ENCODE data around the gene CMKLR1.

CMKLR1 gene, protein sequence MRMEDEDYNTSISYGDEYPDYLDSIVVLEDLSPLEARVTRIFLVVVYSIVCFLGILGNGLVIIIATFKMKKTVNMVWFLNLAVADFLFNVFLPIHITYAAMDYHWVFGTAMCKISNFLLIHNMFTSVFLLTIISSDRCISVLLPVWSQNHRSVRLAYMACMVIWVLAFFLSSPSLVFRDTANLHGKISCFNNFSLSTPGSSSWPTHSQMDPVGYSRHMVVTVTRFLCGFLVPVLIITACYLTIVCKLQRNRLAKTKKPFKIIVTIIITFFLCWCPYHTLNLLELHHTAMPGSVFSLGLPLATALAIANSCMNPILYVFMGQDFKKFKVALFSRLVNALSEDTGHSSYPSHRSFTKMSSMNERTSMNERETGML

DNA sequence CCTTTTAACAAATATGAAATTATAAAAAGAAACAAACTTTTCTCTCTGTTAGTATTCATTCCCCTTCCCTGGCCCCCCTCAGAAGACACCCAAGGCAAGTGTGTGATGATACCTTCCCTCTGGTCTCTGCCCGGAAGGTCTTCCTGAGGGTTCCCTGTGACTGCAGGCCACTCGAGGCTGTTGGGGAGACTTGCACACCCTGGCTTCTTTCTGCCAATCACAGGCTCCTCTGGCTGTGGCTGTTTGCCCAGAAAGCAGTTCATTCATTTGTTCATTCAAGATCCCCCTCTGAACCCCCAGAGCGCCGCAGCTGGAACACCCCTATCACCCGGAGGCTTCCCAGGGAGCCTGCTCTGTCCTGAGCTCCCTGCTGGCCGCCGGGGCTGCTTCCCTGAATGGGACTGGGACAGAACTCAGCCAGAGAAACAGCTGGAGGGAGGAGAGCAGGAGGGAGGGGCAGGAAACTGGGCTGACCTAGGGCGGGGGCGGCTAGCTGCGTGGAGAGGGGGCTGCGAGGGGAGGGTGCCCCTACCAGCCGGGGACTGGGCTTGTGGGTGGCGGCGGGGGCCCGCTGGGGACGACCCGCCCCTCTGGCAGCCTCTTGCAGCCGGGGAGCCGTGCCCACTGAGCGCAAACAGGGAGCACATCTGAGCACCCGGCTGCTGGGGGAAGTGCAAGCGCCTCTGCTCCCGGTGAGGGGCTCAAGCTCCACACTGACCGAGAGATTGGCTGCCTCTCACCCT lies at the start of gene CMKLR1:
Gene CMKLR1, minus strand, starts transcription at position 397 of the 743 bp plus-strand sequence. CDS start 45,720 bp downstream, outside the sequence.
- DNase-seq, result no peak

DNA sequence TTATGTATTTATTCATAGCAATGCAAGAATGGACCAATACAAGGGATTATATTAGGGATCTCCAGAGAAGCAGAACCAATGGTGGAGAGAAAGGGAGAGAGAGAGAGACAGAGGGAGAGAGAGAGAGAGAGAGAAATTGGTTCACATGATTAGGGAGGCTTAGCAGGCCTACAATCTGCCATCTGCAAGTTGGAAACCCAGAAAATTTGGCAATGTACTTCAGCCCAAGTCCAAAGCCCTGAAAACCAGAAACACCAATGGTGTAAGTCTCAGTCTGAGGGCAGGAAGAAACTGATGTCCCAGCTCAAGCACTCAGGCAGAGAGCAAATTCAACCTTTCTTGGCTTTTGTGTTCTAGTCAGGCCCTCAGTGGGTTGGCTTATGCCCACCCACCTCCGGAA lies 48.7 kb upstream of the CMKLR1 start:
- no peak for DNase-seq

DNA sequence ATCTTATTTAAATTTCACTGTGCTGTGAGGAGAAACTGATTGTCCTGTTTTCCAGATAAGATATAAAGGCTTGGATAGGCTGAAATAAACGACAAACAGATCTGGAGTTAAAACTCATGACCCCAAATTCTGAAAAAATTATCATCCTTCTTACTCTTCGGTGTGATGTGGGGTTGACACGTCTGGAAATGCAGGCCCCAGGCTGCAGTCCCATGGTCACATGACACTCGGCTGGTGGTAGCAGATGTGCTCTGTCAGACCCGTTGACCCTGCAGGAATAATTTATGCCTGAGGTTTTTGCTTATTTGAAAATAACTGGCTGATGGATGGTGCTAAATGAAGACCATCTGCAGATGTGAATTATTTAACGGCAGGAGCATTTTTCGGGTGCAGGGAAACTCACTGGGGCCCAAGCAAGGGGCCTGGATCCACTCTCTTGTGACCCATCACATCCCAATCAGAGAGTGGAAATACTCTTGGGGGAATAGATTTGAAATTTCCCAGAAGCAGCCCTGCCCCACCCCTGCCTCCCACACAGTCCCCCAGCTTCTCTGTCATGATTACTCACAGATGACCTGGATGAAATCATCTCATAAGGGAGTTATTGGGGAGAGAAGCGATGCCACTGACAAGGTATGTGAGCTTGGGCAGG lies 47.7 kb upstream of the CMKLR1 start:
- no peak for DNase-seq

DNA sequence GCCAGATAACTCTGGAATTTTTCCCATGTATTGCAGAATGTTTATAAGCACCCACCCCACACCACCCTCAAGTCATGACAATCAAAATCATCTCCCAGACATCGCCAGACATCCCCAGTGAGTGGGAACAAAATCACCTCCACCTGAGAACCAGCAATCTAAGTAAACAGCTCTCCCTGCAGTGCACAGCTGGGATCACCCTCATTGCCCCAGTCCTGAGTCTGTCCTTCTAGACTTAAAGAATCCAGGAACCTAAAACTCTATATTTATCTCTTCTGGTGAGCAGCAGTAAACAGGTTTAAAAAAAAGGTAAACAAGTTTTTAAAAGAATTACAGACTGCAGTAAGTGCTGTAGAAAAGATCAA lies 43.3 kb upstream of the CMKLR1 start:
- DNase-seq, result no peak

DNA sequence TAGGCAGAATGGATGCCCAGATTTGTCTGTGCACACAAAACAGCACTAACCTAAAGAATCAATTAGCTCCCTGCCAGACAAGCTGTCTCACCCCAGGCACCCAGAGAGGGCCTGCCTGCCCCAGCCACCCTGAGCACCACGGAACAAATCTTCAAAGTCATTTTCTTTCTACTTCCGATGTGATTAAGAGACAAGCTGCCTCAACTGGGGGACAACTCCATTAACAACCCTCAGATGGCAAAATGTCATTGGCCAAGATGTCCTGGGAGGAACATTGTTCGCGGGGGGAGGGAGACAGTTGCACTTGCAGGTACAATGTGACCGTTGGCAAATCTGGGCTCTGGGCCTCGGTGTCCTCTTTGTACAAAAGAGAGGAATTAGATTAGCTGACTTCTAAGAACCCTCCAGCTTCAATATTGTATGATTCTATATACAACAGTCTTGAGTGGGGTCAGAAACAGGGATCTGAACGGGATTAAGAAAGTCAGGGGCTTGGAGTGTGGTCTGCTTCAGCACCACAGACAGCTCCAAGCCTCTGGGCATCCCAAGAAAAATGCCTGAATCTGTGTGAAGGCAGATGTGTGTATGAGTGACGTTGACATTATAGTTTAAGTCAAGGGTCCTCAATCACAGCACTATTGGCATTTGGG lies 42.8 kb upstream of the CMKLR1 start:
- DNase-seq, result no peak

DNA sequence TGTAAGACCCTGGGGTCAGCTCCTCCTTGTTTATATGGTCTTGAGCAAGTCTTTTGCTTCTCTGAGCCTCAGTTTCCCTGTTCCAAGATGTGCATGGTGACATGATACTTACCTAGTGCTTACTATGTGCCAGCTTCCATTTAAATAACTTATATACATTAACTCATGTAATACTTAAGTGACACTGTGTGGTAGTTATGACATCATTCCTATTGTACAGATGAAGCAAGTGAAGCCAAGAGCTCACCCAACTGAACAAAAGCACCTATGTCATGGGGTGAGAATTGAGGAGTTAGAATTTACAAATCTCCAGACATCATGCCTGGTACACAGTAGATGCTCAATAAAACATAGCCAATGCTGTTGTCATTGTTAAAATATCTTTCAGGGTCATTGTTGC lies 41.3 kb upstream of the CMKLR1 start:
- DNase-seq, result no peak

DNA sequence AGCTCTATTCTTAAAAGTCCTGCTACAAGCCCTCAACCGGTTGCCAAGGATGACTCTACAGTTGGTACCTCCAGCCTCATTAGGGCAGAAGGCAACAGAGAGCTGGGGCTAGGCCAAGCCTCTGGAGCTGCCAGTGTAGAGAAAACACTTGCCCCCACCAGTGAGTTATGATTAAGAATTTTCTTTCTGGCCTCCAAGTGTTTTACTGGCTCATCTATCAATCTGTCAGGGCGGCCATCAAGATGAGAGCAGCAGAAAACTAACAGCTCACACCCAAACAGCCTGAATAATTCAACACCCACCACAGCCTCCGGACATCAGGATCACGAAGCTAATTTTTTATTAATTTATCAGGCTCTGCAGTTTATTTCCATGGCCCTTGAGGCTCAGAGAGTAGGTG lies 40.7 kb upstream of the CMKLR1 start:
- DNase-seq, result no peak

DNA sequence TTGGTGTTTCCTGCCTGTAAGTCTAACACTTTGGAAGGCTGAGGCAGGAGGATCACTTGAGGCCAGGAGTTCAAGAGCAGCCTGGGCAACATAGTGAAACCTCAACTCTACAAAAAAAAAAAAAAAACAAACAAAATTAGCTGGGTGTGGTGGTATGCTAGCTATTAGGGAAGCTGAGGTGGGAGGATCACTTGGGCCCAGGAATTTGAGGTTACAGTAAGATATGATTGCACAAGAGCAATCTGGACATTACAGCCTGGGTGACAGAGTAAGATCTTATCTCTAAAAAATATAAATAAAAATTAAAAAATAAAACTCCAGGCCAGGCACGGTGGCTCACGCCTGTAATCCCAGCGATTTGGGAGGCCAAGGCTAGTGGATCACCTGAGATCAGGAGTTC lies 39.8 kb upstream of the CMKLR1 start:
- DNase-seq, result no peak

DNA sequence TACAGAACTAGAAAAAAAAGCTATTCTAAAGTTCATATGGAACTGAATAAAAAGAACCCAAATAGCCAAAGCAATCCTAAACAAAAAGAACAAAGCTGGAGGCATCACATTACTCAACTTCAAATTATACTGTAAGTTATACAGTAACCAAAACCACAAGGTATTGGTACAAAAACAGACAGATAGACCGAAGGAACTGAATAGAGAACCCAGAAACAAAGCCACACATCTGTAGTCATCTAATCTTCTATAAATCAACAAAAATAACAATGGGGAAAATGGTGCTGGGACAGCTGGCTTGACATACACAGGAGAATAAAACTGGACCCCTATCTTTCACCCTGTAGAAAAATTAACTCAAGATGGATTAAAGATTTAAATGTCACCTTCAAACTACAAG lies 38.1 kb upstream of the CMKLR1 start:
- DNase-seq, result no peak

DNA sequence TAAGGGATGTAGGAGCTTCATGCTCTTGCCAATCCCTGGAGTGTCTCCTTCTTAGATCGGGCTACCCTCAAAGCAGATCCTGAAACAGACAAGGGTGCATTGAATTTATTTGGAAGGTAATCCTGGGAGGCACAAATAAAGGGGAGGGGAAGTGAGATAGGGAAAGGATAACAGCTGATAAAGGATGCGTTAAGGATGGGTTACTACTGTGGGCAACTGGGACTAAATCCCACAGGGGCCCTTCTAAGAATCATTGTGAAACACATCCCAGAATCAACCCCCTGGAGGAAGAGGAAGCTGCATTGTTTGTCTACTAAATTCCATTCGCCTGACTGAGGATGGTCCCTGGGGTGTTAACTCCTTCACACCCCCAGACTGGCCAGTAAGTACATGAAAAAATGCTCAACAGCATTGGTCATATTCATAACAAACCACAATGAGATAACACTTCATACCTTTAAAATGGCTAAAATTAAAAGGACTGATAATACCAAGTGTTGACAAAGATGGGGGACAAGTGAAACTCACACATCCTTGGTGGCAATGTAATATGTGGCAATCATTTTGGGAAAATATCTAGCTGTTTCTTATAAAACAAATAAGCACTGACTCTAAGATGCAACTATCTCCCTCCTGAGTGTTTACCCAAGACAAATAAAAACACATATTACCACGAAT lies 37.0 kb upstream of the CMKLR1 start:
- DNase-seq, result no peak

DNA sequence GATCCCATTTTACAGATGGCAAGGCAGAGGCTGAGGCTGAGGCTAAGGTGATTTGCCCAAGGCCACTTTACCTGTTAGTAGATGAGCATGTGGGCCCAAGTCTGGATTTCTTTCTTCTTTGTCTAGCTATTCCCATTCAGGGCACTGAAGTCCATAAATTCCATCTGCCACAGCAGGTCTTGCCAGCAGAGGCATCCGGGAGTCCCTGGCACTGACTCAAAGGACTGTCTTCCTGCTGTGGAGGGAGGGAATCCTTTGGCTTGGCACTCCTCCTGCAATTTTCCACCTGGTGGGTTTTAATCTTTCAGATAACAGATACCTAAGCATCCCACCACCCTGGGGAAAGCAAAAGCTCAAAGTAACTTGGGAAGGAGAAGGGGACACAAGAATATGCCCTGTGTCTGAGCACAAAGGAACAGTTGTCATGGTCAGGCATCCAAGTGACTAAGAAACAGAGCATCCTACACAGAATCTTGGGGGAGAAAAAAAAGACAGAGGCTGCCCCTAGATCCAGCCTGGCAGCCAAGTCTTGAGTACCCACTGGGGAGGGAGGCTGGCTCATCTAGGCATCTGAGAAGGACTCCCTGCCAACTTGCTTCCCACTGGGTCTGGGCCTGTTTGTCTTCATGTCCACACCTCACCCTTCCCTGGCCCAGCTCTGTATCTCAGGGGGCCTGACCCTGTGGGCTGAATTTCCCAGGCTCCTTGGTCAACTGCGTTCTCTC lies 35.6 kb upstream of the CMKLR1 start:
- no peak for DNase-seq

DNA sequence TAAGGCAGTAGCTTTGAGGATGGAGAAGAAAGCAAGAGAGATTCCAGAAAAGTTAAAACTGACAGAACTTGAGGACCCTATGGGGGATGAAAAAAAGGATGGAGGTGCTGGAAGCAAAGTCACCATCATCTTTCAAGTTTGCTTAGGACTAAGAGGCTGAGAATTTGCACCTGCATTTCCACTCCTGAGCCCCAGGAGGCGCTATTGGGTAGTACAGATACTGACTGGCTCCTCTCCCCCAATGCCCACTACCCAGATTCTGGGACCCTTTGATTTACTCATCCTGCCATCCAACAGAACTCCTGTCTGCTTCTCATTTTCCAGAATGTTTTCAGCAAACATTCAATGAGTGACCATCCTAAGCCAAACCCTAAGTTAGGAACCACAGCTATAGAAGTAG lies 34.0 kb upstream of the CMKLR1 start:
- DNase-seq, result no peak

DNA sequence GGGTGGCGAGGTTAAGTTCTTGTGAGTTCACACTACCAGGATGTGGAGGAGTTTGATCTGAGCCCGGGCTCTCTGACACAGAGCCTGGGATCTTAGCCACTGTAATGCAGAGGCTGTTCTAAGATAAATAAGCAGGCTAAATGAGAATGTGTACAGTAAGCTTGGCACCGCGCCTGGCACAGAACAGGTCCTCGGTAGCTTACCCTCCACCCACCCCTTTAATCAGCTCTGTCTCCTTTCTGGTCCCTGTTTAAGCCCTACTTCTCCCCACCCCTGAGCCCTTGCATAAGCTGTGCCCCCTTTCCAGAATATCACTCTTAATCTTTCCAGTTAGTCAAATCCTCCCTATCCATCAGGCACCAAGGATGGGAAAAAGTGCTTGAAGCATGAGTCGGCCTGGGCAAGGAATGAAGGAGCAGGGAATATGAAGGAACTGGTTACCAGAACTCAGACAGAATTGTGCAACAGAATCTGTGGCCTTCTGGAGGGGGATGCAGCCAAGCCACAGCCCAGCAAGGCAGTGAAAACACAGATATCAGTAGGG lies 32.8 kb upstream of the CMKLR1 start:
- no peak for DNase-seq

DNA sequence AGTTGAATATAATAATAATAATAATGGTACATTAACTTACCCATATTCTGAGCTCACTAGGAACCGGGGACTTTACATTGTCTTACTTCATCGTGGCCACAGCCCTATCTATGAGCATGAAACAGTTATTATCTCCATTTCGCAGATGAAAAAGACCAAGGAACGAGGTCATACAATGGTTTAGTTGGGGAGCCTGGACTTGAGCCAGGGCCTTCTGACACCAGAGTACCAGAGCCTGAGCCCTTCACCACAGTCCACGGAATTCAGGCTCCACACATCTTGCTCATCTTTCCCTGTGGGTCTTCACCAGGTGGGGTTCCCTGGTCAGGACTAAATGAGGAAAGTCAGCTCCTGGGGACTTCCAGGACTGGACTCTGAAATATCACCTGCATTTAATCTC lies 31.3 kb upstream of the CMKLR1 start:
- DNase-seq, result no peak

DNA sequence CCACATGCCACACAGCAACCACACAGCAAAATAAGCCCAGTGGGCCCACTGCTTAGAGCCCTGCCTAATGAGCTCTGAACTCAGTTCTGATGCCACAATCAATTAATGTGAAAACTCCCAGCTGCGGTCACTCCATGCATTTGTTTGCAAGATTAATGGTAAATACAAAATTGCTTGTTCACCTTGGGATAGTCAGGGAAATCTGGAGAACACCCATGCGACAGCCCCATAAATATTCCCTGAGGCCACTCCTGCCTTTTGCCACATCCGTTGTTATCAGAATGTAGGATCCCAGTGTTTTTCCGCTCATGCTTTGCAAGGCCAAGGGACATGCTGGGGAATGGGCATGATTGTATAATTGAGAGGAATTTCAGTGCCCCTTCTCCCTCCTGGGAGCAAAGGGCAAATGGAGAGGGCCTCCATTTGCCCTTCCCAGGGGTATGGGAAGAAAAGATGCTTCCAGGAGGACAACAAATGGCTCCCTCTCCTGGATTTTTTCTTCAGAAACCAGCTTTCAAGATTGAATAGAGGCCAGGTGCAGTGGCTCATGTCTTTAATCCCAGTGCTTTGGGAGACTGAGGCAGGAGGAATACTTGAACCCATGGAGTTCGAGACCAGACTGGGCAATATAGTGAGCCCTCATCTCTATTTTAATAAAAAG lies 30.8 kb upstream of the CMKLR1 start:
- DNase-seq, result no peak

DNA sequence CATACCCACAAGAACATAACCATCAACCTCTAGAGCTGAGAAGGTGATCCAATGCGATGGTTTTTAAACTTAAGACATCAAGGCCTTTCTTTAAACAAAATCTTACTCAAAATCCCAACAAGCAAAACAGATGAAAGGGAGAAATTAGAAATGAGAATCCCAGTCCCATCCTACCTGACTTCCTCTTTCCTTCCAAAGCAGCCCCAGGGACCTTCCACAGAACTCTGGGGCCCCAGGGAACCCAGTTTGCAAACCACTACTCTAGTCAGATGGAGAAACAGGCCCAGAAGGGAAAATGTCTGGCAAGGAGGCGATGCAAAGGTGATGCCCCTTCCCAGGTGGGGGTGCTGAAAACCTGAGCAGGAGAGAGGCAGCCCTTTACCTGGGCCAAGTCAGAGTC lies 29.0 kb upstream of the CMKLR1 start:
- DNase-seq, result no peak

DNA sequence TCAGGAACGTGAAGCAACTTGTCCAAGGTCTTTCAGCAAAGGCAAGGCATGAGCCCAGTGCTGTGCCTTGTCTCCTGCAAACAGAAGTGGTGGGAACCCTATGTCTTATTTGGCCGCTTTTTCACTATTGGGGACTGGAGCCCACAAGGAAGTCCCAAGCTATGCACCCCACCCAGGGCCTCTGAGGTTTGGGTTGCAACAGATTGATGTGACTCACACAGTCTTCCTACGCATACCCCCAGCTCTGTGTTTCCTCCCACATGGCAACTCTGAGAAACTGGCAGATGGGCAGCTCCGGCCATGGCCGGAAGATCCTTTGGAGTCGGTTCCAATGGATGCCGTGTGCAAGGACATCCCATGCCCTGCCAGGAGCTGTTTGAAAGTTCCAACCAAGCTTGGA lies 28.3 kb upstream of the CMKLR1 start:
- no peak for DNase-seq

DNA sequence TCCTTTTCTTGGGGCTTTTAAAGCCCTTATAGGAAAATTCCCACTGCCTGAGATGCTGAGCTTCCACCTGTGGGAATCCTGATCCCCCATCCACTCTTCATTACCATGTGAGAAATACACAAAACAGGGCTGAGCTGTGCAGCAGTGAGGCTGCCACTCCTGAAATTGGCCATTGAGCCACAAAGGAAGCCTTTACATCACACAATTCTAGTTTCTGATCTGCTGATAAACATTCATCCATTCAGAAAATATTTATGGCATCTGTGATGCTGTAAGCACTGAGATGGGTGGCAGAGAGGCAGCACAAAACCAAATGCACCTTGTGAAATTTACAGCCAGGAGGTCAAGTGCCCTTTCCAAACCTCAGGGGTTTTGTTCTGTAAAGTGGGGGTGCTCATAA lies 26.2 kb upstream of the CMKLR1 start:
- DNase-seq, result no peak

DNA sequence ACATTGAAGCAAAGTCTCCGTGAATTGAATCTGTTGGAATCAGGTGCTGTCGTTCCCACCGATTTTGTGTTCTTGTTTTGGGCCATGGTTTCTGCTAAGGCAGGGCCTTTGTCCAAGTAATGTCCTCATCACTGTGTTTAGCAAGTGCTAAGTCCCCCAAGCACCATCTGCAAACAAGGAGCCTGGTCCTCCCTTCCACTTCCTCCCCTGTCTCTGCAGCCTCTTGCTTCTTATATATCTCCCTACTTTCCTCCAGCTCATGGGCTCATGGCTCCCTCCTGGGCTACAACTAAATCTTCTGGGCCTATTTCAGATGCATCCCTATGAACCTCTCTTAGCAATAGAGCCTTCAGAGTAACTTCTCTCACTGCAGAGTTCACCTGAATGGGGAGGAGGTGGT lies 25.8 kb upstream of the CMKLR1 start:
- DNase-seq, result no peak

DNA sequence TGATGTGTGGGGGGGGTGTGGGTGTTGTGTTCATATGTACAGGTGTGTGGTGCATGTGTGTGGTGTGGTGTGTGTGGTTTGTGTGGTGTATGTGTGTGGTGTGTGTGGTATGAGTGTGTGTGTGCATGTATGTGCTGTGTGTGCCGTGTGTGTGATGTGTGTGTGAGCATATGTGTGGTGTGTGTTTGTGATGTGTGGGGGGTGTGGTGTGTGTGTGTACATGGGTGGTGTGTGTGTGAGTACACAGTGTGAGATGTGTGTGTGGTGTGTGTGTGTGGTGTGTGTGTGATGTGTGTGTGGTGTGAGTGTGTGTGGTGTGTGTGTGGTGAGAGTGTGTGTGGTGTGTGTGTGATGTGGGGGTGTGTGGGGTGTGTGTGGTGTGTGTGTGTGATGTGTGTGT lies 24.5 kb upstream of the CMKLR1 start:
- no peak for DNase-seq

DNA sequence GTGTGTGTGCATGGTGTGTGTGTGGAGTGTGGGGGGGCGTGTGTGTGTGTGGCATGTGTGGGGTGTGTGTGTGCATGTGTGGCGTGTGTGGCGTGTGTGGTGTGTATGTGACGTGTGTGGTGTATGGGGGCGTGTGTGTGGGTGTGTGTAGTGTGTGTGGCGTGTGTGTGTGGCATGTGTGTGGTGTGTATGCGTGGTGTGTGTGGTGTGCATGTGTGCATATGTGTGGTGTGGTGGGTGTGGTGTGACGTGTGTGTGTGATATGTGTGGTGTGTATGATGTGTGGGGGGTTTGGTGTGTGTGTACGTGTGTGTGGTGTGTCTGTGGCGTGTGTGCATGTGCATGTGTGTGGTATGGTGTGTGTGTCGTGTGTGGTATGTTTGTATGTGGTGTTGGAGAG lies 24.1 kb upstream of the CMKLR1 start:
- no peak for DNase-seq

DNA sequence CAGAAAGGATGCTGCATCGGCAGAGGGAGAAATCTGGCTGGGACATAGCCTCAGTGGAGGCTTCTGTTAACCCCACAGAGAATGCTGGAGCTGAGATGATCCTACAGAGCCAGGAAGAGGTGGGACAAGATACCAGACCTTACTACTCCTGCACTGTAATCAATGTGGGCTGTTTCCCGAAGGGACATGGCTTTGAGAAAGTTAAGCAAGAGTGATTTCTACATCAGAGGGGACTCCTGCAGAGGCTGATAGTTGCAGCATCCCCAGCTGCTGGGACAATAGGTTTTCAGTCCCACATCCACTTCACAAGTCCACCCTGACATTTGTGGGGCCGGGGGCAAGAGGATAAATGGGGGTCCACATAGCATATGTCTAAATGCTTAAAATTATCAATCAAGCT lies 22.5 kb upstream of the CMKLR1 start:
- DNase-seq, result no peak
